Measurements from ENCODE around the gene CCNY.

The CCNY gene

GRCh38 chr10:35570397-35570796 lies 234.1 kb downstream of the CCNY start:
- Histone ChIP-seq H3K4me3 (ENCODE audit: low read depth, low read length) (no peak overlapping the region), H3K9me3 (ENCODE audit: control insufficient read depth, low read length) (no peaks in the 10 kb centered on the region), H3K4me1 (no peaks in the 10 kb centered on the region), H2AFZ (no peak overlapping the region), H3K9ac (no peak overlapping the region), H3K27me3 (ENCODE audit: control insufficient read depth, insufficient read depth, low read length) (no peaks in the 10 kb centered on the region), H3K79me2 (no peaks in the 10 kb centered on the region), H3K36me3 (ENCODE audit: control insufficient read depth, insufficient read depth, low read length) (no peaks in the 10 kb centered on the region), H3K4me2 (ENCODE audit: low read length) (no peak overlapping the region), H3K27ac (no peak overlapping the region)
- TF ChIP-seq CTCF (IDR thresholded peaks at IDR 0.05) = no peak

- H3K79me2 ChIP-seq = no peaks in the 10 kb centered on the region
- peaks cover 2% of the 10 kb centered on the region for H3K4me1 ChIP-seq
- no peak overlapping the region for H3K4me2 ChIP-seq (ENCODE audit: low read length)
- H3K27ac ChIP-seq = no peak overlapping the region
- H3K36me3 ChIP-seq (ENCODE audit: control insufficient read depth, insufficient read depth, low read length) = no peaks in the 10 kb centered on the region
- no peaks in the 10 kb centered on the region for H3K27me3 ChIP-seq (ENCODE audit: control insufficient read depth, insufficient read depth, low read length)
- H3K9ac ChIP-seq = no peak overlapping the region
- no peak for TF ChIP-seq CTCF (IDR thresholded peaks at IDR 0.05)
- no peak overlapping the region for H2AFZ ChIP-seq
- H3K4me3 ChIP-seq (ENCODE audit: low read depth, low read length) = no peak overlapping the region
- no peaks in the 10 kb centered on the region for H3K9me3 ChIP-seq (ENCODE audit: control insufficient read depth, low read length)
Observed at GRCh38 chr10:35572583-35572982, 236.3 kb downstream of the CCNY start.

GRCh38 chr10:35573796-35574195 lies 237.5 kb downstream of the CCNY start:
- H3K9me3 ChIP-seq (ENCODE audit: control insufficient read depth, low read length) = no peaks in the 10 kb centered on the region
- H3K4me3 ChIP-seq (ENCODE audit: low read depth, low read length) = no peak overlapping the region
- H3K27me3 ChIP-seq (ENCODE audit: control insufficient read depth, insufficient read depth, low read length) = no peaks in the 10 kb centered on the region
- TF ChIP-seq CTCF (IDR thresholded peaks at IDR 0.05) = no peak
- no peak overlapping the region for H2AFZ ChIP-seq
- no peaks in the 10 kb centered on the region for H3K79me2 ChIP-seq
- H3K4me1 ChIP-seq = peaks cover 13% of the 10 kb centered on the region
- no peak overlapping the region for H3K4me2 ChIP-seq (ENCODE audit: low read length)
- H3K27ac ChIP-seq = no peak overlapping the region
- H3K9ac ChIP-seq = no peak overlapping the region
- no peaks in the 10 kb centered on the region for H3K36me3 ChIP-seq (ENCODE audit: control insufficient read depth, insufficient read depth, low read length)

- H3K9ac ChIP-seq = no peak overlapping the region
- no peak for TF ChIP-seq CTCF (IDR thresholded peaks at IDR 0.05)
- H3K4me2 ChIP-seq (ENCODE audit: low read length) = no peak overlapping the region
- no peak overlapping the region for H3K4me3 ChIP-seq (ENCODE audit: low read depth, low read length)
- H3K9me3 ChIP-seq (ENCODE audit: control insufficient read depth, low read length) = no peaks in the 10 kb centered on the region
- H3K79me2 ChIP-seq = no peaks in the 10 kb centered on the region
- H2AFZ ChIP-seq = no peak overlapping the region
- no peaks in the 10 kb centered on the region for H3K36me3 ChIP-seq (ENCODE audit: control insufficient read depth, insufficient read depth, low read length)
- no peak overlapping the region for H3K27ac ChIP-seq
- H3K4me1 ChIP-seq = peaks cover 16% of the 10 kb centered on the region
- no peaks in the 10 kb centered on the region for H3K27me3 ChIP-seq (ENCODE audit: control insufficient read depth, insufficient read depth, low read length)
Observed at GRCh38 chr10:35574924-35575352, 238.6 kb downstream of the CCNY start.

- Histone ChIP-seq H3K27ac (no peak overlapping the region), H3K36me3 (ENCODE audit: control insufficient read depth, insufficient read depth, low read length) (no peaks in the 10 kb centered on the region), H3K4me3 (ENCODE audit: low read depth, low read length) (no peak overlapping the region), H3K79me2 (no peaks in the 10 kb centered on the region), H3K4me1 (peaks cover 16% of the 10 kb centered on the region), H3K4me2 (ENCODE audit: low read length) (no peak overlapping the region), H3K27me3 (ENCODE audit: control insufficient read depth, insufficient read depth, low read length) (no peaks in the 10 kb centered on the region), H2AFZ (no peak overlapping the region), H3K9me3 (ENCODE audit: control insufficient read depth, low read length) (no peaks in the 10 kb centered on the region), H3K9ac (no peak overlapping the region)
- no peak for TF ChIP-seq CTCF (IDR thresholded peaks at IDR 0.05)
Observed at GRCh38 chr10:35575640-35576039, 239.3 kb downstream of the CCNY start.
